ENCODE measurements around the gene GRHL3.

The GRHL3 gene

DNA sequence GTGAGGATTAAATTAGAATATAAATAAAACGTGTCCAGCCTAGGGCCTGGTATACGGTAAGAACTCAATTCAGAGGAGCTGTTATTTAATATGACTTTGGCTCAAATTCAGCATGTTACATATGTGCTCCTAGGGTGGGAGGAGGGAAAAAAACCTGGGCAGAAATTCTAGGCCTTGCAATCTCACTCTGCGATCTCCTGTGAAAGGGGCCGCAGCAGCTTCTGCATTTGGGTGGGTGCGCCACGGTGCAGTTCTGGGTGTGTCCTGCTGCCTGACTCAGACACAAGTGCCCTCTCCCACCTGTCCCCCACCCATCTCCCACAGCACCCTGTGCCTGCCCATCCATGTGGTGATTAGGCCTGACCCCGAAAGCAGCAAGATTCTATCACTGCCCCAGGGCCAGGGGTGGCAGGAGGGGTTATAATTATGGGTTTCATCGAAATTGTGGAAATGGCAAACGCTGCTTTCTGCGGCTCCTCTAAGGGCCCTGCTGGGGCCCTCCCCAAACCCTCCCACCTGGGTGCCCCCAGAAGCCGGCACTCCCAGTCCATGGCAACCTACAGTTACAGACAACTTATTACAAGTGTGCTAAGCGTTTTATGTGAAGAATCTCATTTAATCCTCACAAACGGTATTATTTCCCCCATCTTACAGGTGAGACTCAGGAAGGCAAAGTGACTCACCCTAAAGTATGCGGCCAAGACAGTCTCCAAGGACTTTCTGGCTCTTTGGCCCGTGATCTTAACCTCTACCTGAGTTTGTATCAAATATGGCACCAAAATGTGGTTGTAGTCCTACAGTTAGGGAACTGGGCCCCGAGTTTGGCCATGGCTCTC lies 25.5 kb upstream of the GRHL3 start:
- DNase-seq, result peak; percentile 22

GRCh38 chr1:24294228-24294672 lies 24.9 kb upstream of the GRHL3 start:
- DNase-seq, result no peak

DNA sequence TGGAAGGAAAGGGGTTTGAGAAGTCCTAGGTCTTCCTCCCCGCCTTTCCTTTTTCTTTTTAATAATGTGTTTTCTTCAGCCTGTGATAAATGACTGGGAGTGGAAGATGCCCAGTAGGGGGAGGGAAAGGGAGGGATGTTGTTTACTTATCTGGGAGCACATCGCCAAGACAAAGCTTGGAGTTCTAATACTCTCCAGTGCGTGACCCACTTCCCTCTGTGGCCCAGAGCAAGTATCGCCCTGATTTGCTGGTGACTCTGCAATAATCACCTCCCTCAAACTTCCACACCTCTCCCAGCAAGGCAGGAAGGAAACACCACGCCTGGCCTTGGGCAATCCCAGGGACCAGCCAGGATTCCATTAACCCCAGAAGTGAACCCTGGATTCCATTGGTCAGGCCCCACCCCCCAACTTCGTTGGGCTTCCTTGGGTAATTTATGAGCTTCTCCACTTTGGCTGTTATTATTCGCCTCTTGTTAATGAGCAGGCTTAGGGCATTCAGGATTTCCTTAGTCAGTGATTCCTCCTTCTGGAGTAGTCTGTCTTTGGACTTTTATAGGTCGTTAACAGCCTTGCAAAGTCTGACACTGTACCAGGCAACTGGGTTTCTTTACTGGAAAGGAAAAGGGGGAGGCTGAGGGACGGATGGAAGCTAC lies 24.3 kb upstream of the GRHL3 start:
- no peak for DNase-seq

- DNase-seq, result no peak
Observed at GRCh38 chr1:24295535-24295934, 23.6 kb upstream of the GRHL3 start.

- no peak for DNase-seq
Observed at GRCh38 chr1:24297187-24297851, 21.8 kb upstream of the GRHL3 start.

DNA sequence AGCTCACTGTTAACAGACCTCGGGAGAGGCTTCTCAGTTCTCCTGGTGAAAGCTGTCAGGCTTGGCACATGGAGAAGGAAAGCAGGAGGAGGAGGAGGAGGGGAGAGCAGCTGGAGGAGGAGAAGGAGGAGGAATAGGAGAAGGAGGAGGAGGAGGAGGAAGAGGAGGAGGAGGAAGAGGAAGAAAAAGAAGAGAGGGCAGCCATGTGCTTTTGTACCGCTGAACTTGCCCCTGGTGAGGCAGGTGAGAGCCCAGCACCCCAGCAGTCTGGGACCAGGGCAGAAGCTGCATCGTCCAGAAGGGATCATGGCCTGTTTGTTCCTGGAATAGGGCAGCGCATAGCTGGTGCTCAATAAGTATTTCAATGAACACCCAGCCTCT lies 21.3 kb upstream of the GRHL3 start:
- DNase-seq, result no peak

DNA sequence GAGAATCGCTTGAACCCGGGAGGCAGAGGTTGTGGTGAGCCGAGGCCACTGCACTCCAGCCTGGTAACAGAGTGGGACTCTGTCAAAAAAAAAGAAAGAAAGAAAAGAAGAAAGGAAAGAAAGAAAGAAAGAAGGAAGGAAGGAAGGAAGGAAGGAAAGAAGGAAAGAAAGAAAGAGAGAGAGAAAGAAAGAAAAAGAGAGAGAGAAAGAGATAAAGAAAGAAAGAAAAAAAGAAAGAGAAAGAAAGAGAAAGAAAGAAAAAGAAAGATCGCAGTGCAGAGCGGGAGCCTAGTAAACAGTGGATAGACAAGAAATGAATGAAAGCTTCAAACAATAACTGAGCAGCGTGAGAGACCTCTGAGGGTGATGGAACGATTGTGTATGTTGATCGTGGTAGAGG lies 20.6 kb upstream of the GRHL3 start:
- DNase-seq, result no peak

DNA sequence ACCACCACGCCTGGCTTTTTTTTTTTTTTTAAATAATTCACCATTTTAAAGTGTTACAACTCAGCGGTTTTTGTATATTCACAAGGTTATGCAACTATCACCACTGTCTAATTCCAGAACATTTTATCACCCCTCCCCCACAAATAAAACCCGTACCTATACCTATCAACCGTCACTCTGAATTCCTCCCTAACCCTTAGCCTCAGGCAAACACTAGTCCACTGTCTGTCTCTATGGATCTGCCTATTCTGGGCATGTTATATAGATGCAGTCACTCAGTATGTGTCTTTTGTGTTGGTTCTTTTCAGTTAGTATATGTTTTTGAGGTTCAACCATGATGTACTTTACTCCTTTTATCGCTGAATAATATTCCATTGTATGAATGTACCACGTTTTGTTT lies 19.3 kb upstream of the GRHL3 start:
- DNase-seq, result no peak

GRCh38 chr1:24300971-24301784 lies 18.0 kb upstream of the GRHL3 start:
- no peak for DNase-seq

- no peak for DNase-seq
Observed at GRCh38 chr1:24301785-24302175, 17.4 kb upstream of the GRHL3 start.

DNA sequence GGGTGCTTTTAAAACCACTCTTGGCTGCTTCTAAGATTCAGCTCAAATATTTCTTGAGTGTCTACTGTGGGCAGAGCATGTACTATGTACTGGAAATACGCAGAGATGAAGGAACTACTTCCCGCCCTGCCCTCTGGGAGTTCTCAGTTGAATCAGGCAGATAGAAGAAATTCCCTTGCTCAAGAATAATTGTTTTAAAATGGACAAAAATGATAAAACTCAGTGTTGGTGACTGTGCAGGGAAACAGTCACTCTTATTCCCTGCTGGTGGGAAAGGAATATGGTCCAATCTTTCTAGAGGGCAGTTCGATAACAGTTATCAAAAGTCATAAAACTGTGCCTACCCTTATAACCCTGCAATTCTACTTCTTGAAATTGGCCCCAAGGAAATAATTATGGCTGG lies 16.9 kb upstream of the GRHL3 start:
- no peak for DNase-seq

DNA sequence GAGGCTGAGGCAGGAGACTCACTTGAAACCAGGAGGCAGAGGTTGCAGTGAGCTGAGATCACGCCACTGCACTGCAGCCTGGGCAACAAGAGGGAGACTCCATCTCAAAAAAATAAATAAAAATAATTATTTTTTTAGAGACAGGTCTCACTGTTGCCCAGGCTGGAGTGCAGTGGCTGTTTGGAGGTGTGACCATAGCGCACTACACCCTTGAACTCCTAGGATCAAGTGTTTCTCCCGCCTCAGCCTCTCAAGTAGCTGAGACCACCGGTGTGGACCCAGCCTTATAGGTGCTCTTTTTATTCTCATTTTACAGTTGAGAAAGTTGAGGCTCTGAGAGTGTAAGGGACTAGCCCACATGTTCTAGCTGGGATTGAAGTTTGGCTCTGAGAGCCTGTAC lies 15.6 kb upstream of the GRHL3 start:
- no peak for DNase-seq

DNA sequence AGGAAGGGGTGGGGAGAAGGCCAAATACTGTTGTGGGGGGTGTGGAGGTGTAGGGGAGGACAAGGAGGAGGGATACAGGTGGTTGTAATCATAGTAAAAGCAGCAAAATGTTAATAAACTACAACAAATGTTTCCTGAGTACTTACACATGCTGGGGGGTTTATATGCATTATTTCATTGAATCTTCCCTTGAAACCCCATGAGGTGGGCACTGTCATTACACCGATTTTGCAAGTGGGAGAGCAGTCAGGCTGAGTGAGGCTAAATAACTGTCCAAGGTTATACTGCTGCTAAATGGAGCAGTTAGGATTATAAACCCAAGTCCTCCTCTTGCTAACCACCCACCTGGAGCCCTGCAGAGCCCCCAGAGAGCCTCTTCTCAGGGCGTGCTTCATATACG lies 14.4 kb upstream of the GRHL3 start:
- DNase-seq, result no peak

- DNase-seq, result no peak
Observed at GRCh38 chr1:24308365-24309015, 10.7 kb upstream of the GRHL3 start.

DNA sequence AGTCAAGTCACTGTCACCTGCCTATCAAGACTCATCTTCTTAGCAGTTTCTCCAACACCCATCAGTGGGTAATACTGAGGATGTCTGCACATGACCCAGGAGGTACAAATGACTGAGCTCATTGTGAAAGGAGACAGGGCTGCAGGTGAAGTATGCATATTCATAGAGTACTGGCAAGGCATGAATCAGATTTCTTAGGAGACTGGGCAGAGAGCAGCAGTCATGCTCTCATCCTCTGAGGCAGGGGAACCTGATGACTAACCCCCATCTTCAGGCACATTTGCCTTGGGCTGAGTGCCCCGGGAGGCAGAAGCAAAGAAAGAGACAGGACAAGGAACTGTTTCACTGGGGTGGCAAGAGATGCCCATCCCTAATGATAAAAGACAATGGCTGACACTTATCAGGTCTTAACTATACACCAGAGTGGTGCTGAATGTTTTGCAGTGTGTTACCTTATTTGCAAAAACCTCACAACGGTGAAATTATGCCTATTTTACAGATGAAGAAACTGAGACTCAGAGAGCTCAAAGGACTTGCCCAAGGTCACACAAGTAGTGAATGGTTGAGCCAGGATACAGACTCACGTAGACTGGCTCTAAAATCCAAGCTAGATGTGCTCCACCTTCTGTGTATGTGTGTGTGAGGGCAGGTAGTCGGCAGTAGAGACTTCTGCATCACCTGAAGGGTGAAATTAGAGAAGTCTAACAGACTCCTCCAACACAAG lies 9.2 kb upstream of the GRHL3 start:
- no peak for DNase-seq

- no peak for DNase-seq
Observed at GRCh38 chr1:24311234-24311633, 7.9 kb upstream of the GRHL3 start.

DNA sequence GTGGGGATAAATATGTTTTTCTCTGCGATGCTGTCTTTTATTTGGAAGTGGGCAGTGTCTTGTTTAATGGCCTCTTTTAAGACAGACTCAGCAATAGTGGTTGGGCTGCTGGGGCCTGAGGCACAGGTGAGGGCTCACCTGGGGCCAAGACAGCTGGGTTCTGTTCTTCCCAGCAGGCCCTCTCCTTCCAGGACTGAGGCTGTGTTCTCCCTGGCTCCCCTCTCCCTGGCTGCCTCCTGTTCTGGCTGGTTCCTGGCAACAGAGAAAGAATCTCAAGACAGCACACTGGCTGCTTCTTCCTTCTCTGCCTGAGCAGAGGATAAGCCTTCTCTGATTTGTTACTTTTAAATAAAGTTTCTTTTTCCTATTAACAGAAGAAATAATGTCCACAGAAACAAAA lies 7.4 kb upstream of the GRHL3 start:
- no peak for DNase-seq

DNA sequence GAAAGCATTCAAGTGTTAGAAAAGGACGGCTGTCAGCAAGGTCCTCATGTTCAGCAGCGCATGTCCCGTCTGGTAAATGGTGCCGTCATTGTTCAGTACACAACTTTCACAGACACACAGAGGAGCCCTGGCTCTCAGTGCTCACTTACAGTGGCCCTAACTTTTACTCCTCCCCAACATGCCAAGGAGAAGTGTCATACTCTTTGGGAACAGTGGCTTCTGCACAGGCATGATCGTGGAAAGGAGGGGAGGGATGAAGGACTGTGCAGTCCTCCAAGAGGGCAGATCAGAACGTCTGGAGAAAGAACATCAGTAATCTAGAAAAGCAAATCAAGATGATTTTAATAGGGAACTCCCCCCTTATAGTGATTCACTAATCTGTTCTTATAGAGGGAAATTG lies 3.8 kb upstream of the GRHL3 start:
- DNase-seq, result no peak

DNA sequence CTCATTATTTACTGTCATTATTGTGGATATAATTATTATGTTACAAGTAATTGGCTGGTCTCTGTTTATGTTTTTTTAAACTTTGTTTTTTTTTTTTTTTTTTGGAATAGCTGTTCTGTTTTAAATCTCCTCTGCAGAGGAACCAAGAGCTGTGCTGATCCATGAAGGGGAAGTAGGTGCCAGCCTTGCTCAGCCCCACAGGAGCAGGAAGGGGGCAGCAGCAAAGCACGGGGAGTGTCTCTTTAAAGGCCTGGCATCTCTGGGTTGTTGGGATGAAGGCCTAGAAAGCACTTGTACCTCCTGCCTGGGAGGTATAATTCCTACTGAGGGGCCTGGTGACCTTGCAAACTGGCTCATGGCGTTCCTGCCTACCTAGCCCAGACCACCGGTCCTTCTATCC lies 2.5 kb upstream of the GRHL3 start:
- no peak for DNase-seq

DNA sequence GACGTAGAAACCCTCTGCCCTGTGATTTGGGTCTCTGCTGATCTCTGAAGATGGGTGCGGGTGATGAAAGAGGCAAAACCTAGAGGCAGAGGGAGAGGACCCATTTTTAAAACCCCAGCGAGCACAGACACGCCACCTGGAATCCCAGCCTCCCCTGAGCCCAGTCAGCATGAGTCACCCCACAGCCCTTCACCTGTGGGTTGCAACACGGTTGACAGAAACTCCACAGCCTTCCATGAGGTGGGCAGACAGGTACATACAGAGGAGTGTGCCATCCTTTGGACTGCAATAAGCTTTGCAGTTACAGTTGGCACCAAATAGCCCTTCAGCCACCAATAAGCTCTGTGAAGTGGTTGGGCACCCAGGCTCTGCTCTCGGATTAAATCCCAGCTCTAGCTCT lies 2.1 kb upstream of the GRHL3 start:
- no peak for DNase-seq

- DNase-seq, result no peak
Observed at GRCh38 chr1:24317956-24318614, 1.1 kb upstream of the GRHL3 start.

All from DMS 273 treated with DMSO at 0.1 percent for 48 hours (cell line).